SK-N-SH treated with all-trans-retinoic acid at 6 μM for 48 hours (cell line): ENCODE data around the gene PLXNA3.

Experiments used
- ARNTL ChIP-seq: fragments of 450-650 bp; formaldehyde crosslinking; IDR thresholded peaks from 2 replicates; pipeline ENCODE4 v1.5.0; 2020; ENCODE audit warnings: low read depth, mild to moderate bottlenecking, moderate library complexity, borderline replicate concordance
- BACH2 ChIP-seq: fragments of 250-450 bp; sonication (Bioruptor Pico); IDR thresholded peaks from 2 replicates; pipeline ENCODE4 v1.9.0; 2021; ENCODE audit warnings: mild to moderate bottlenecking, borderline replicate concordance
- ZC3H10 ChIP-seq: fragments of 250-450 bp; sonication (Bioruptor Pico); IDR thresholded peaks from 2 replicates; pipeline ENCODE4 v1.5.1; 2021; ENCODE audit warnings: mild to moderate bottlenecking, moderate library complexity
- ZFP3 ChIP-seq: fragments of 250-450 bp; sonication (Bioruptor Pico); IDR thresholded peaks from 2 replicates; pipeline ENCODE4 v1.5.0; 2020; ENCODE audit warnings: mild to moderate bottlenecking, moderate library complexity
- ZFP30 ChIP-seq: fragments of 450-650 bp; formaldehyde crosslinking; IDR thresholded peaks from 2 replicates; pipeline ENCODE4 v1.5.0; 2022; ENCODE audit warnings: mild to moderate bottlenecking, moderate library complexity
- ZNF565 ChIP-seq: fragments of 450-650 bp; formaldehyde crosslinking; conservative IDR thresholded peaks from 2 replicates; pipeline ENCODE4 v1.5.0; 2020; ENCODE audit warnings: low read depth, mild to moderate bottlenecking, moderate library complexity
- TF ChIP-seq, protein P1 (sequence below): fragments of 250-450 bp; sonication (Bioruptor Pico); IDR thresholded peaks from 2 replicates; pipeline ENCODE4 v1.8.0; 2021; ENCODE audit warnings: low read depth, mild to moderate bottlenecking, moderate library complexity, borderline replicate concordance

DNA sequence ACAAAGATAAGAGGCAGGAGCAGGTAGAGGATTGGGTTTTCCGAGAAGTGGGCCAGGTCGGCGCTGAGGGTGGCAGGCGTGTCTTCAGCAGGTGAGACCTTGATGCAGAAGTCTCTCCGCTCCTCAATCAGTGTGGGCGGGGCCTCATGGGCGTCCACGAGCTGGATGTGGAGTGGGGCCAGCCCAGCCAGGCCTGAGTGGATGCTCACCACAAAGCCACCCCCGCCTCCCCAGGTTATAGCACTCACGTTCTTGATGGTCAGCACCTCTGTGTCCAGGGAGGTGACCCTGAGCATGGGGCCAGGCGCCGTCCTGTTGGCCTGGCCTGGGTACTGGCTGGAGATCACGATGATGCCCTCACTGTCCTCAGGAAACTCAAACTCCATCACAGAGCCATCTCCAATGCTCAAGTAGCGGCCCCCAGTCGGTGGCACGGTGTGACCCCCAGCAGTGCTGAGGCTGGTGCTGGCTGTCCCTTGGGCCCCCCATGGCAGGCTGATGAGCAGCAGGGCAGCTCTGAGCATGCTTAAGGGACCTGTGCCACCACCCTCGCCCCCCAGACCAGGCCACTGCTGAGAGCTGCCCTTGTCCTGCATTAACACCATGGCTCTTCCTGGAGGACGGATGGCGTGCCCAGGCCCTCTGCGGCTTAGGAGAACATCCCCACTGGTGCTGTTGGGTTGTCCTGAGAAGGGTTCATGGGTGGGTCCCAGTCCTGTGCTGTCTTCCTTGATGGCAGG lies 30.4 kb downstream of the PLXNA3 start:
- TF ChIP-seq ZNF565 (no peak), ZFP30 (no peak), ARNTL (CRISPR knock-in tag) (no peak), ZFP3 (CRISPR knock-in tag) (no peak), BACH2 (no peak), ZC3H10 (CRISPR knock-in tag) (no peak)
- TF ChIP-seq, protein P1, sequence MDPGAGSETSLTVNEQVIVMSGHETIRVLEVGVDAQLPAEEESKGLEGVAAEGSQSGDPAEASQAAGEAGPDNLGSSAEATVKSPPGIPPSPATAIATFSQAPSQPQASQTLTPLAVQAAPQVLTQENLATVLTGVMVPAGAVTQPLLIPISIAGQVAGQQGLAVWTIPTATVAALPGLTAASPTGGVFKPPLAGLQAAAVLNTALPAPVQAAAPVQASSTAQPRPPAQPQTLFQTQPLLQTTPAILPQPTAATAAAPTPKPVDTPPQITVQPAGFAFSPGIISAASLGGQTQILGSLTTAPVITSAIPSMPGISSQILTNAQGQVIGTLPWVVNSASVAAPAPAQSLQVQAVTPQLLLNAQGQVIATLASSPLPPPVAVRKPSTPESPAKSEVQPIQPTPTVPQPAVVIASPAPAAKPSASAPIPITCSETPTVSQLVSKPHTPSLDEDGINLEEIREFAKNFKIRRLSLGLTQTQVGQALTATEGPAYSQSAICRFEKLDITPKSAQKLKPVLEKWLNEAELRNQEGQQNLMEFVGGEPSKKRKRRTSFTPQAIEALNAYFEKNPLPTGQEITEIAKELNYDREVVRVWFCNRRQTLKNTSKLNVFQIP (CRISPR knock-in tag), result no peak
